Measurements from ENCODE around the gene RIMS3.

DNA sequence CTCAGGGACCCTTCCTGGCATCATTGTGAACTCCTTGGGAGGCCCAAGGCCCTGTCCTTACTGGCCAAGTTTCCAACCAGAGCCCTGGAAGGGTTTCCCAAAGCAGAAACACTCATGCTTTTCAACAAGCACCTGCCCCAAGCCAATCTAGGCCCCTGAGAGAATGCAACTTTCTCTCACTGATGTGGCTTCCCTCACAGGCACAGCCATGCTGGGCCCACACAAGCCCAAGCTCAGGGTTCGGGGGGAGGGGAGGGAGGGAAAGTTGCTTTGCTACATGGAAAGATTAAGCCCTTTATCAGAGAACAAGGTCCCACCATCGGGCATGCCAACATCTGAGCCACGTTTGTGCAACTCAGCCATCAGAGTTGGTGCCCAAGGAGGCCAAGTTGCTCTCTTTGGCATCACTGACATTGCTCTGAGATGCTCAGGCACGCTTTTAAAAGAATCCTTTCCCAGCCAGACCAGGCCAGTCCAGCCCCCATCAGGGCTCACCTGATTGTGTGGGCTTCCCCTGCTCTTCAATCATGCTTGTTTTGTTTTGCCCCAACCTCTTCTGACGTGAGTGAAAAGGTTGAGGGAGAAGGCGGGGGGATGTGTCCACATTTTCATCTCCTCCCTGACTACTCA is 43.5 kb downstream of the RIMS3 start:
- TF ChIP-seq, protein P1, sequence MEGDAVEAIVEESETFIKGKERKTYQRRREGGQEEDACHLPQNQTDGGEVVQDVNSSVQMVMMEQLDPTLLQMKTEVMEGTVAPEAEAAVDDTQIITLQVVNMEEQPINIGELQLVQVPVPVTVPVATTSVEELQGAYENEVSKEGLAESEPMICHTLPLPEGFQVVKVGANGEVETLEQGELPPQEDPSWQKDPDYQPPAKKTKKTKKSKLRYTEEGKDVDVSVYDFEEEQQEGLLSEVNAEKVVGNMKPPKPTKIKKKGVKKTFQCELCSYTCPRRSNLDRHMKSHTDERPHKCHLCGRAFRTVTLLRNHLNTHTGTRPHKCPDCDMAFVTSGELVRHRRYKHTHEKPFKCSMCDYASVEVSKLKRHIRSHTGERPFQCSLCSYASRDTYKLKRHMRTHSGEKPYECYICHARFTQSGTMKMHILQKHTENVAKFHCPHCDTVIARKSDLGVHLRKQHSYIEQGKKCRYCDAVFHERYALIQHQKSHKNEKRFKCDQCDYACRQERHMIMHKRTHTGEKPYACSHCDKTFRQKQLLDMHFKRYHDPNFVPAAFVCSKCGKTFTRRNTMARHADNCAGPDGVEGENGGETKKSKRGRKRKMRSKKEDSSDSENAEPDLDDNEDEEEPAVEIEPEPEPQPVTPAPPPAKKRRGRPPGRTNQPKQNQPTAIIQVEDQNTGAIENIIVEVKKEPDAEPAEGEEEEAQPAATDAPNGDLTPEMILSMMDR (IDR thresholded peaks at IDR 0.05; ENCODE audit: low read depth, low read length), result no peak
- no peak for TF ChIP-seq MAX (IDR thresholded peaks at IDR 0.05; ENCODE audit: low read depth, low read length)
- TF ChIP-seq POLR2A (IDR thresholded peaks at IDR 0.05; ENCODE audit: extremely low read depth, insufficient read length), result no peak

All from NB4 (cell line).